ENCODE measurements around the gene RAC3. TPM values are rescaled to one million over a fixed set of nuclear protein-coding genes. Genes with fewer than 3 reads are reported as not detected.

Gene RAC3
- total RNA-seq, 1 donor from 2014 or later, result 31.6 TPM

GRCh38 chr17:82056729-82057621 lies 25.5 kb downstream of the RAC3 start:
- TF ChIP-seq EZH2phosphoT487 (IDR thresholded peaks at IDR 0.05) (no peak), CTCF (IDR thresholded peaks at IDR 0.05) (no peak), EZH2 (IDR thresholded peaks at IDR 0.05) (no peak)
- no peaks in the 10 kb centered on the region for H3K9me3 Mint-ChIP-seq
- H3K27ac Mint-ChIP-seq, result no peak overlapping the region
- peaks cover 14% of the 10 kb centered on the region for H3K79me2 ChIP-seq (ENCODE audit: low read depth)
- peaks cover 2% of the 10 kb centered on the region for H3K27me3 Mint-ChIP-seq (ENCODE audit: insufficient read depth, low read depth)
- no peak overlapping the region for H3K9ac ChIP-seq
- peaks cover 4% of the 10 kb centered on the region for H3K4me1 Mint-ChIP-seq
- H3F3A ChIP-seq (ENCODE audit: low read depth), result peaks cover 3% of the 10 kb centered on the region
- no peak overlapping the region for H3K27ac ChIP-seq
- no peak for DNase-seq (ENCODE audit: low spot score)
- H3K4me3 Mint-ChIP-seq, result no peak overlapping the region
- H4K20me1 ChIP-seq (ENCODE audit: low read depth), result peaks cover 18% of the 10 kb centered on the region
- no peaks in the 10 kb centered on the region for H3K36me3 ChIP-seq
- no peak overlapping the region for H3K4me2 ChIP-seq
- peaks cover 3% of the 10 kb centered on the region for H3K36me3 Mint-ChIP-seq
- no peaks in the 10 kb centered on the region for H3K9me3 ChIP-seq (ENCODE audit: low read depth)
- H2AFZ ChIP-seq (replicated peaks), result no peak overlapping the region
- H3K4me3 ChIP-seq, result no peak overlapping the region
- H3K27me3 ChIP-seq, result no peaks in the 10 kb centered on the region
- H3K4me1 ChIP-seq, result peaks cover 7% of the 10 kb centered on the region

GRCh38 chr17:82058230-82058854 lies 26.9 kb downstream of the RAC3 start:
- H3K27ac ChIP-seq, result peak overlapping the region; percentile 13
- H3K4me2 ChIP-seq, result no peak overlapping the region
- no peak for DNase-seq (ENCODE audit: low spot score)
- no peaks in the 10 kb centered on the region for H3K27me3 ChIP-seq
- Mint-ChIP-seq H3K4me3 (no peak overlapping the region), H3K27ac (no peak overlapping the region), H3K27me3 (ENCODE audit: insufficient read depth, low read depth) (no peaks in the 10 kb centered on the region), H3K36me3 (peaks cover 3% of the 10 kb centered on the region), H3K4me1 (peaks cover under 1% of the 10 kb centered on the region), H3K9me3 (no peaks in the 10 kb centered on the region)
- no peaks in the 10 kb centered on the region for H3F3A ChIP-seq (ENCODE audit: low read depth)
- H3K9ac ChIP-seq, result no peak overlapping the region
- H3K9me3 ChIP-seq (ENCODE audit: low read depth), result no peaks in the 10 kb centered on the region
- H3K36me3 ChIP-seq, result no peaks in the 10 kb centered on the region
- no peaks in the 10 kb centered on the region for H3K4me1 ChIP-seq
- H4K20me1 ChIP-seq (ENCODE audit: low read depth), result peaks cover 8% of the 10 kb centered on the region
- no peak overlapping the region for H3K4me3 ChIP-seq
- H3K79me2 ChIP-seq (ENCODE audit: low read depth), result peaks cover under 1% of the 10 kb centered on the region
- no peak for TF ChIP-seq CTCF (IDR thresholded peaks at IDR 0.05)
- no peak for TF ChIP-seq EZH2phosphoT487 (IDR thresholded peaks at IDR 0.05)
- TF ChIP-seq EZH2 (IDR thresholded peaks at IDR 0.05), result no peak
- no peak overlapping the region for H2AFZ ChIP-seq (replicated peaks)

- Histone ChIP-seq H3K4me3 (no peak overlapping the region), H4K20me1 (ENCODE audit: low read depth) (peaks cover 8% of the 10 kb centered on the region), H3K36me3 (no peaks in the 10 kb centered on the region), H3K4me2 (no peak overlapping the region), H3K79me2 (ENCODE audit: low read depth) (no peaks in the 10 kb centered on the region), H3K27me3 (no peaks in the 10 kb centered on the region), H3K27ac (no peak overlapping the region), H2AFZ (replicated peaks) (no peak overlapping the region), H3K9ac (no peak overlapping the region), H3F3A (ENCODE audit: low read depth) (no peaks in the 10 kb centered on the region), H3K9me3 (ENCODE audit: low read depth) (no peaks in the 10 kb centered on the region), H3K4me1 (no peaks in the 10 kb centered on the region)
- no peak for TF ChIP-seq EZH2 (IDR thresholded peaks at IDR 0.05)
- H3K36me3 Mint-ChIP-seq, result peaks cover 3% of the 10 kb centered on the region
- H3K27ac Mint-ChIP-seq, result no peak overlapping the region
- no peaks in the 10 kb centered on the region for H3K4me1 Mint-ChIP-seq
- H3K4me3 Mint-ChIP-seq, result no peak overlapping the region
- no peak for DNase-seq (ENCODE audit: low spot score)
- no peaks in the 10 kb centered on the region for H3K27me3 Mint-ChIP-seq (ENCODE audit: insufficient read depth, low read depth)
- no peaks in the 10 kb centered on the region for H3K9me3 Mint-ChIP-seq
These were observed 27.4 kb downstream of the RAC3 start for GRCh38 chr17:82058855-82059249.
